DND-41 (cell line): Measurements from ENCODE around the gene AKNA.
"Not testable (repeated sequence)": the region's sequence is repeated elsewhere in the genome, so short reads cannot be mapped to it uniquely, and the experiment has no call there.

ENCODE experiments used
- ATAC-seq: fragments of 200-7000 bp; cut with Tn5 transposase; 3 replicates; pipeline ENCODE4 v1.9.1; 2021; ENCODE audit warnings: low read depth; ENCODE audit not compliant: insufficient read depth
- DNase-seq: peaks from one replicate; pipeline ENCODE4 v3.0.0-alpha.2; 2020
- H2AFZ ChIP-seq: 2 replicates; pipeline ENCODE4 v1.6.0; 2012; ENCODE audit warnings: low read depth, low read length
- H3K27ac ChIP-seq: 2 replicates; pipeline ENCODE4 v1.5.1; 2012; ENCODE audit warnings: low read length, inconsistent platforms
- H3K27me3 ChIP-seq: fragments of 200-600 bp; sonication (generic); 2 replicates; pipeline ENCODE4 v1.6.0; 2012; ENCODE audit warnings: low read length, mild to moderate bottlenecking, inconsistent platforms; ENCODE audit not compliant: insufficient read depth, poor library complexity
- H3K36me3 ChIP-seq: 2 replicates; pipeline ENCODE4 v1.5.1; 2012; ENCODE audit warnings: low read length, inconsistent platforms; ENCODE audit not compliant: insufficient read depth
- H3K4me1 ChIP-seq: 2 replicates; pipeline ENCODE4 v1.5.1; 2012; ENCODE audit warnings: mild to moderate bottlenecking, low read length; ENCODE audit not compliant: insufficient read depth
- H3K4me2 ChIP-seq: 2 replicates; pipeline ENCODE4 v1.6.0; 2012; ENCODE audit warnings: mild to moderate bottlenecking, moderate library complexity, low read length, inconsistent platforms; ENCODE audit not compliant: insufficient read depth
- H3K4me3 ChIP-seq, 2 experiments: fragments of 200-600 bp in 1 of 2; shearing (Covaris generic) in 1 of 2; 2 replicates each; pipeline ENCODE4 v1.5.1; 2012 to 2016; ENCODE audit warnings: inconsistent platforms in 2 of 2, low read length in 2 of 2, mild to moderate bottlenecking in 2 of 2, low read depth in 1 of 2, moderate library complexity in 1 of 2
- H3K79me2 ChIP-seq: 2 replicates; pipeline ENCODE4 v1.6.0; 2012; ENCODE audit warnings: low read length, inconsistent platforms; ENCODE audit not compliant: insufficient read depth
- H3K9ac ChIP-seq: 2 replicates; pipeline ENCODE4 v1.6.0; 2012; ENCODE audit warnings: low read depth, mild to moderate bottlenecking, inconsistent platforms, low read length, moderate library complexity
- H3K9me3 ChIP-seq: 2 replicates; pipeline ENCODE4 v1.5.1; 2012; ENCODE audit warnings: low read length, moderate library complexity, mild to moderate bottlenecking, inconsistent platforms; ENCODE audit not compliant: insufficient read depth, severe bottlenecking
- H4K20me1 ChIP-seq: 2 replicates; pipeline ENCODE4 v1.6.0; 2012; ENCODE audit warnings: low read length; ENCODE audit not compliant: insufficient read depth
- CTCF ChIP-seq: IDR thresholded peaks from 2 replicates; pipeline ENCODE4 v1.5.1; 2012; ENCODE audit warnings: borderline replicate concordance, low read length, moderate library complexity, mild to moderate bottlenecking; ENCODE audit not compliant: poor library complexity, severe bottlenecking; ENCODE audit errors: extremely low read depth
- EZH2 ChIP-seq: IDR thresholded peaks from 3 replicates; pipeline ENCODE4 v1.6.1; 2012; ENCODE audit warnings: borderline replicate concordance, low read depth, mild to moderate bottlenecking, moderate library complexity, low read length, inconsistent platforms; ENCODE audit not compliant: severe bottlenecking

AKNA gene

DNA sequence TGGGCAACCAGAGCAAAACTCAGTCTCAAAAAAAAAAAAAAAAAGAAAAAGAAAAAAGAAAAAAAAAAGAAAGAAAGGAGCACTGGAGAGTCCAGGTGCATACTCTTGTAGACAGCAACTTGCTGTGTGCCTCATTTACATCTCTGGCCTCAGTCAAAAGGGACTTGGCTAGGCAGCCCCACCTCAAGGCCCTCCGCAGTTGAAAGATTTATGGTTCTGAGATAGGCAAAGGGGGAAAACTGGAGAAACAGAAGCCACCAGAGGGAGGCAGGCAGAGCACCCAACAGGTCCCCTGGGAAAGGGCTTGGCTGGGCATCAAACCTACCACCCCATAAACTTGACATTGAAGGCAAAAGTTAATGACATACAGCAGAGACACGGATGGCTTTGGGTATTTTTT lies 52.0 kb downstream of the AKNA start:
- Histone ChIP-seq H3K27me3 (no peaks in the 10 kb centered on the region), H3K4me3 (no peak overlapping the region), H4K20me1 (no peaks in the 10 kb centered on the region), H3K79me2 (no peaks in the 10 kb centered on the region), H3K27ac (no peak overlapping the region), H3K9me3 (no peaks in the 10 kb centered on the region), H2AFZ (no peak overlapping the region), H3K4me2 (no peak overlapping the region), H3K9ac (no peak overlapping the region), H3K36me3 (peaks cover 60% of the 10 kb centered on the region), H3K4me1 (no peaks in the 10 kb centered on the region)
- ATAC-seq (no peak), DNase-seq (no peak)
- TF ChIP-seq EZH2 (no peak), CTCF (no peak)

DNA sequence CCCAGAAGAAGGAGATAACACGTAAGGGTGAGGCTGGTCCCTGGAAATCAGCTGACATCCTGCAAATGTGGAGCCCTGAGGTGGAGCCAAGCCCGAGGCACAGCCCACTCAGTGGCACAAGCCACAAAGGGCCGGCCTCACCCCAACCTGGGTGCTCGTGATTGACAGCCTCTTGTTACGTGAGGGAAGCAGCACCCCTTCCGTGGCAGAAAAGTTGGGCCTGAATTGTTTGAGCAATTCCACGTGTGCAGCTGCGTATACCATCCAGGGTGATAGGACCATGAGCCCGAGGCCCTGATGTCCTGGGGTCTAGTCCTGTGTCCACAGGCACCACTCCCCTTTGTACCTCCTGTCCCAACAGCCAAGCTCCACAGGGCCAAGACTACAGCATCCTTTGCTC lies 53.3 kb downstream of the AKNA start:
- H4K20me1 ChIP-seq, result no peaks in the 10 kb centered on the region
- no peak overlapping the region for H3K4me3 ChIP-seq
- no peaks in the 10 kb centered on the region for H3K9me3 ChIP-seq
- no peaks in the 10 kb centered on the region for H3K4me1 ChIP-seq
- H2AFZ ChIP-seq, result no peak overlapping the region
- H3K27me3 ChIP-seq, result no peaks in the 10 kb centered on the region
- no peak overlapping the region for H3K27ac ChIP-seq
- ATAC-seq (no peak), DNase-seq (no peak)
- no peak for TF ChIP-seq CTCF
- no peak for TF ChIP-seq EZH2
- peaks cover 48% of the 10 kb centered on the region for H3K36me3 ChIP-seq
- no peaks in the 10 kb centered on the region for H3K79me2 ChIP-seq
- H3K4me2 ChIP-seq, result no peak overlapping the region
- H3K9ac ChIP-seq, result no peak overlapping the region

GRCh38 chr9:114333718-114334117 lies 54.1 kb downstream of the AKNA start:
- not testable (repeated sequence) for H3K4me1 ChIP-seq, H2AFZ ChIP-seq, H3K9me3 ChIP-seq, H3K27me3 ChIP-seq, H3K4me3 ChIP-seq, DNase-seq, H4K20me1 ChIP-seq, H3K27ac ChIP-seq, H3K4me2 ChIP-seq, H3K79me2 ChIP-seq, H3K9ac ChIP-seq, ATAC-seq
- peaks cover 40% of the 10 kb centered on the region for H3K36me3 ChIP-seq

DNA sequence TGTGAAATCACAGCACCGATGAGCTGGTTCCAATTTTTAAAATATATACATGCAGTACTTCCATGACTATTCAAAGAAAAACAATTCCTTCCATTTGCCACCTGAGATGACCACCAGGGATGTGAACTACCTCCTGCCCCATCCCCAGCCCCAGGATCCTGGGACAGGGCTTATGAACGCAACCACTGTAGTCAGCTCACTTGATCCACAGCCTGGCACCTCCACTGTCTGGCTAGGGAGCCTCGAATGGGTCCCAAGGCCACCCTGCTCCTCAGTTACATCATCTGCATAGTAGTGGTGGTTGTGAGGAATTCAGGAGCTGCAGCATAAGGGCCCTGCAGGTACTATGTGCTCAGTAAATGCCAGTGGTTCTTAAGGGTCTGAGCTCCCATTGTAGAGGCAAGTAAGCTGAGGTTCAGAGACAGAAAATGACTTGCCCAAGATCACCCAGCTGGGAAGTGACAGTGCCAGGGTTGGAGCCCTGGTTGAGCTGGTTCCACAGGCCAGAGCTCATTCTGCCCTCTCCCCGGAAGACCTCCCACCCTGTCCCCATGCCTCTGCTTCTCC lies 55.2 kb downstream of the AKNA start:
- not testable (repeated sequence) for H3K4me1 ChIP-seq, H3K27me3 ChIP-seq, H3K4me2 ChIP-seq, H3K79me2 ChIP-seq, H4K20me1 ChIP-seq, DNase-seq, H3K9ac ChIP-seq, H2AFZ ChIP-seq, H3K4me3 ChIP-seq, H3K9me3 ChIP-seq, H3K27ac ChIP-seq
- H3K36me3 ChIP-seq, result peaks cover 29% of the 10 kb centered on the region
- peak; percentile 31 for ATAC-seq

DNA sequence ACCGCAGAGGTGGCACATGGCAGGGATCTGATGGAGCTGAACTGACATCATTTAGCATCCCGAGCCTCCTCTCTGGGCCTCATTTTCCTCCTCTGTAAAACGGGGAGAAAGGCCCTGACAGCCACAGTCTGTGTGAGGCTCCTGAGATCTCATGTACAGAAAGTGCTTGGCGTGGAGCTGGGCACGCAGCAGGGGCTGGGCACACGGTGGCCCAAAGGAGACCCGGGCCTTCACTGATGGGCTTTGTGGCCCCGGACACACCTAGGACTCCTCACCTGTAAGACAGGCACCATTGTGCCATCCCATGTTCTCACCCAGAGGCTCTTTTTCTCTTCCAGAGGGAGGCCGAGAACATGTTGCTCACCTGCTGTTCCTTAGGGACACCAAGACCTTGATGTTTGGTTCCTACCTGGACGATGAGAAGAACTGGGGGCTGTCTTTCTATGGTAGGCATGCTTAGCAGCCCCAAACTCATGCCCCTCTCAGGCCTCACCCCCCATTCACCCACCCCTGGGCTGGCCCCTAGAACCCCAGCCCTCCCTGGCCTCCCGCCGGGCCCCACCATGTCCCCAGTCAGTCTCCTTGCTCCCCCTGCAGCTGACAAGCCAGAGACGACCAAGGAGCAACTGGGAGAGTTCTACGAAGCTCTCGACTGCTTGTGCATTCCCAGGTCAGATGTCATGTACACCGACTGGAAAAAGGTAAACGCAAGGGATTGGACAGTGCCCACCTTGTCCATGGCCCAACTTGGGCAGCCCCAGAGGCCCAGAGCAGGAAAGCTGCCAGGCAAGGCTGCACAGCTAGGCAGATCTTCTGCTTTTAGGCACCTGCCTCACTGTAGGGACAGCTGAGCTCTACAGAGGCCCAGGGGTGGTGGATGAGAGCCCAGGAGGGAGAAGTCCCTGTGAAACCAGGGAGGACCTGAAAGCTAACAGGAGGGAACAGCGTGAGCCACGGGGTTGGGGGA lies 56.3 kb downstream of the AKNA start:
- not testable (repeated sequence) for H3K27me3 ChIP-seq, H3K27ac ChIP-seq, DNase-seq, H3K4me1 ChIP-seq, H3K9me3 ChIP-seq, H2AFZ ChIP-seq, H4K20me1 ChIP-seq, H3K79me2 ChIP-seq, H3K9ac ChIP-seq, H3K4me2 ChIP-seq, H3K4me3 ChIP-seq
- H3K36me3 ChIP-seq, result peaks cover 20% of the 10 kb centered on the region
- peak; percentile 31; the same call in 2 of the 3 replicates for ATAC-seq
